HG03558 (cell line): Measurements from ENCODE around the gene TRDMT1.
"Not testable (repeated sequence)": the region's sequence is repeated elsewhere in the genome, so short reads cannot be mapped to it uniquely, and the experiment has no call there.

Experiments
- ATAC-seq: cut with Tn5 transposase; IDR thresholded peaks from one replicate; pipeline ENCODE4 v1.9.1; 2021; ENCODE audit warnings: moderate number of reproducible peaks; ENCODE audit not compliant: unreplicated experiment; ENCODE audit errors: extremely low read depth

Gene TRDMT1

GRCh38 chr10:17143055-17143690 is 58.3 kb downstream of the TRDMT1 start:
- no peak for ATAC-seq

GRCh38 chr10:17141504-17142229 is 59.8 kb downstream of the TRDMT1 start:
- ATAC-seq = no peak

GRCh38 chr10:17140386-17140761 is 61.1 kb downstream of the TRDMT1 start:
- ATAC-seq = no peak

GRCh38 chr10:17138460-17139042 is 62.9 kb downstream of the TRDMT1 start:
- no peak for ATAC-seq

GRCh38 chr10:17134737-17135260 is 66.7 kb downstream of the TRDMT1 start:
- no peak for ATAC-seq

- no peak for ATAC-seq
These were observed 67.2 kb downstream of the TRDMT1 start for GRCh38 chr10:17134282-17134681.

- ATAC-seq = no peak
These were observed 71.7 kb downstream of the TRDMT1 start, which contains the start of gene CUBN for GRCh38 chr10:17129741-17130140. TSS of gene CUBN (minus strand) at chr10:17129811. CDS start at chr10:17129765, 46 bp downstream.

- ATAC-seq = no peak
These were observed 73.2 kb downstream of the TRDMT1 start for GRCh38 chr10:17128261-17128660.

- no peak for ATAC-seq
These were observed 75.1 kb downstream of the TRDMT1 start for GRCh38 chr10:17126327-17126726.

GRCh38 chr10:17125206-17125893 is 76.1 kb downstream of the TRDMT1 start:
- no peak for ATAC-seq

GRCh38 chr10:17123961-17124360 is 77.5 kb downstream of the TRDMT1 start:
- ATAC-seq = no peak

GRCh38 chr10:17122726-17123661 is 78.5 kb downstream of the TRDMT1 start:
- ATAC-seq = no peak

GRCh38 chr10:17122052-17122451 is 79.4 kb downstream of the TRDMT1 start:
- ATAC-seq = no peak

- no peak for ATAC-seq
These were observed 80.8 kb downstream of the TRDMT1 start for GRCh38 chr10:17120694-17121093.

GRCh38 chr10:17119845-17120244 is 81.6 kb downstream of the TRDMT1 start:
- ATAC-seq = no peak

- no peak for ATAC-seq
These were observed 85.3 kb downstream of the TRDMT1 start for GRCh38 chr10:17116193-17116592.

- no peak for ATAC-seq
These were observed 85.8 kb downstream of the TRDMT1 start for GRCh38 chr10:17115683-17116082.

- not testable (repeated sequence) for ATAC-seq
These were observed 86.5 kb downstream of the TRDMT1 start for GRCh38 chr10:17114878-17115444.

- ATAC-seq = no peak
These were observed 87.5 kb downstream of the TRDMT1 start for GRCh38 chr10:17113889-17114540.
